Body of pancreas (tissue), 4 donors: Measurements from ENCODE around the gene ADGRF4.

Experiments
- POLR2A ChIP-seq, 3 donors: fragments of 450-650 bp; IDR thresholded peaks; one replicate each; pipeline ENCODE4 v1.6.1; 2016; ENCODE audit warnings: antibody characterized with exemption in 3 of 3, mild to moderate bottlenecking in 2 of 3
- TF ChIP-seq, protein P1 (sequence below), 7 experiments: fragments of 450-650 bp in 4 of 7; fragments of 200-600 bp in 3 of 7; sonication (generic) in 3 of 7; IDR thresholded peaks; one replicate each; pipeline ENCODE4 v1.5.1; 2016 to 2019; ENCODE audit warnings: antibody characterized with exemption in 7 of 7

DNA sequence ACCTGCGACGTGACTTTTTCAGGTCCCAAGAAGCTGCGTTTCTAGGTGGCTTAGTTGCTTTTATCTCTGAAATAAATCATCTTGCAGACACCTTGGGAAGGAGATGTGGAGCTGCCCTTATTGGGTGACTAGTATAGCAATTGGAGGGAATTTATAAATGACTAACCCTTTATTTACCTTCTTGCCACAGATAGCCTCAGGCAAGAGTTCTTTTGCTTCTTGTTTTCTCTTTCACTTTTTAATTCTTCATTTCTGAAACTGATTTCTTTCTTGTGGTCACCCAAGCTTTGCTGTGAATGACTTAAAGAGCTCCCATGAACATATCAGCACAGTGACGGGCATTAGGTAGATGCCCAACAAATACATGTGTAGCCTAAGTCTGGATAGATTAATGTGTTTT lies 3.0 kb downstream of the ADGRF4 start:
- no peak for TF ChIP-seq POLR2A (IDR thresholded peaks at IDR 0.05)
- TF ChIP-seq, protein P1, sequence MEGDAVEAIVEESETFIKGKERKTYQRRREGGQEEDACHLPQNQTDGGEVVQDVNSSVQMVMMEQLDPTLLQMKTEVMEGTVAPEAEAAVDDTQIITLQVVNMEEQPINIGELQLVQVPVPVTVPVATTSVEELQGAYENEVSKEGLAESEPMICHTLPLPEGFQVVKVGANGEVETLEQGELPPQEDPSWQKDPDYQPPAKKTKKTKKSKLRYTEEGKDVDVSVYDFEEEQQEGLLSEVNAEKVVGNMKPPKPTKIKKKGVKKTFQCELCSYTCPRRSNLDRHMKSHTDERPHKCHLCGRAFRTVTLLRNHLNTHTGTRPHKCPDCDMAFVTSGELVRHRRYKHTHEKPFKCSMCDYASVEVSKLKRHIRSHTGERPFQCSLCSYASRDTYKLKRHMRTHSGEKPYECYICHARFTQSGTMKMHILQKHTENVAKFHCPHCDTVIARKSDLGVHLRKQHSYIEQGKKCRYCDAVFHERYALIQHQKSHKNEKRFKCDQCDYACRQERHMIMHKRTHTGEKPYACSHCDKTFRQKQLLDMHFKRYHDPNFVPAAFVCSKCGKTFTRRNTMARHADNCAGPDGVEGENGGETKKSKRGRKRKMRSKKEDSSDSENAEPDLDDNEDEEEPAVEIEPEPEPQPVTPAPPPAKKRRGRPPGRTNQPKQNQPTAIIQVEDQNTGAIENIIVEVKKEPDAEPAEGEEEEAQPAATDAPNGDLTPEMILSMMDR (IDR thresholded peaks at IDR 0.05) = no peak
